RWPE2 (cell line): ENCODE data around the gene NAE1.

Experiments used
- ATAC-seq: fragments of 200-7000 bp; cut with Tn5 transposase; 3 replicates; pipeline ENCODE4 v1.9.1; 2021; ENCODE audit warnings: low read depth
- DNase-seq: peaks from one replicate; pipeline ENCODE4 v3.0.0-alpha.2; 2020; ENCODE audit warnings: low spot score
- H3K27ac ChIP-seq: fragments of 450-650 bp; 2 replicates; pipeline ENCODE4 v1.5.1; 2017; ENCODE audit warnings: mild to moderate bottlenecking; ENCODE audit not compliant: poor library complexity, severe bottlenecking
- H3K27me3 ChIP-seq: fragments of 250-450 bp; sonication (Bioruptor Pico); 2 replicates; pipeline ENCODE4 v1.5.1; 2021; ENCODE audit warnings: mild to moderate bottlenecking, moderate library complexity; ENCODE audit not compliant: insufficient read depth, poor library complexity, severe bottlenecking
- H3K36me3 ChIP-seq: fragments of 250-450 bp; sonication (Bioruptor Pico); 2 replicates; pipeline ENCODE4 v1.5.1; 2020; ENCODE audit warnings: low read depth, mild to moderate bottlenecking, moderate library complexity
- H3K4me1 ChIP-seq: fragments of 250-450 bp; sonication (Bioruptor Pico); 2 replicates; pipeline ENCODE4 v1.5.1; 2021; ENCODE audit warnings: mild to moderate bottlenecking, moderate library complexity; ENCODE audit not compliant: insufficient read depth, poor library complexity, severe bottlenecking
- H3K4me3 ChIP-seq: fragments of 250-450 bp; sonication (Bioruptor Pico); 2 replicates; pipeline ENCODE4 v1.5.1; 2021; ENCODE audit warnings: mild to moderate bottlenecking, moderate library complexity; ENCODE audit not compliant: severe bottlenecking
- H3K9me3 ChIP-seq: fragments of 250-450 bp; sonication (Bioruptor Pico); 2 replicates; pipeline ENCODE4 v1.5.1; 2021; ENCODE audit warnings: mild to moderate bottlenecking, moderate library complexity; ENCODE audit not compliant: severe bottlenecking
- CTCF ChIP-seq: fragments of 450-650 bp; IDR thresholded peaks from one replicate; pipeline ENCODE4 v1.5.1; 2017; ENCODE audit warnings: mild to moderate bottlenecking, moderate library complexity; ENCODE audit not compliant: poor library complexity, severe bottlenecking

The NAE1 gene

GRCh38 chr16:66863707-66864106 is 32.9 kb upstream of the NAE1 start:
- H3K27ac ChIP-seq = no peak overlapping the region

GRCh38 chr16:66862023-66862520 is 31.3 kb upstream of the NAE1 start:
- no peak for TF ChIP-seq CTCF
- no peaks in the 10 kb centered on the region for H3K4me1 ChIP-seq
- ATAC-seq (no peak), DNase-seq (no peak)
- H3K4me3 ChIP-seq = no peak overlapping the region
- H3K27me3 ChIP-seq = no peaks in the 10 kb centered on the region
- H3K9me3 ChIP-seq = no peaks in the 10 kb centered on the region
- H3K27ac ChIP-seq = no peak overlapping the region
- no peaks in the 10 kb centered on the region for H3K36me3 ChIP-seq

More at GRCh38 chr16:66863707-66864106, 32.9 kb upstream of the NAE1 start:
- no peak for TF ChIP-seq CTCF
- Histone ChIP-seq H3K4me1 (peaks cover 3% of the 10 kb centered on the region), H3K36me3 (no peaks in the 10 kb centered on the region), H3K4me3 (no peak overlapping the region), H3K27me3 (no peaks in the 10 kb centered on the region), H3K9me3 (no peaks in the 10 kb centered on the region)
- ATAC-seq (no peak), DNase-seq (no peak)

- no peak overlapping the region for H3K27ac ChIP-seq
- no peak overlapping the region for H3K4me3 ChIP-seq
- no peak; the same call in 2 of the 3 replicates for ATAC-seq
- H3K36me3 ChIP-seq = no peaks in the 10 kb centered on the region
- no peaks in the 10 kb centered on the region for H3K27me3 ChIP-seq
- no peak for TF ChIP-seq CTCF
- no peaks in the 10 kb centered on the region for H3K9me3 ChIP-seq
- peak; percentile 3 for DNase-seq
- H3K4me1 ChIP-seq = no peaks in the 10 kb centered on the region
Measured at GRCh38 chr16:66859397-66860068, 28.8 kb upstream of the NAE1 start.

GRCh38 chr16:66858740-66859396 is 28.1 kb upstream of the NAE1 start:
- Histone ChIP-seq H3K27me3 (no peaks in the 10 kb centered on the region), H3K4me1 (no peaks in the 10 kb centered on the region), H3K9me3 (no peaks in the 10 kb centered on the region), H3K27ac (no peak overlapping the region), H3K4me3 (no peak overlapping the region), H3K36me3 (no peaks in the 10 kb centered on the region)
- TF ChIP-seq CTCF = no peak
- DNase-seq (peak; percentile 42), ATAC-seq (peak; percentile 68)

- no peaks in the 10 kb centered on the region for H3K9me3 ChIP-seq
- H3K4me3 ChIP-seq = no peak overlapping the region
- ATAC-seq = no peak
- no peaks in the 10 kb centered on the region for H3K36me3 ChIP-seq
- H3K27me3 ChIP-seq = no peaks in the 10 kb centered on the region
- no peaks in the 10 kb centered on the region for H3K4me1 ChIP-seq
- H3K27ac ChIP-seq = no peak overlapping the region
- no peak for TF ChIP-seq CTCF
- peak; percentile 12 for DNase-seq
Measured at GRCh38 chr16:66857437-66857836, 26.7 kb upstream of the NAE1 start.
